Inflammatory macrophage (primary cell): ENCODE results near the gene OVCA2.
A peak's percentile ranks its signal among the peaks of the same experiment; 100 is the strongest.
"Not testable (repeated sequence)": the region's sequence is repeated elsewhere in the genome, so short reads cannot be mapped to it uniquely, and the experiment has no call there.

ENCODE experiments used
- DNase-seq, 2 donors: peaks; one replicate each; pipeline ENCODE4 v3.0.0-alpha.2; 2020 to 2022
- total RNA-seq, 18 experiments: gene quantifications; one replicate each; lab custom pipeline; 2026; ENCODE audit warnings: mixed read lengths in 6 of 18, inconsistent platforms in 2 of 18; lab: John Stamatoyannopoulos, UW

The OVCA2 gene
- 0 reads per million in 18 experiments for total RNA-seq

- peak; percentile 91 to 96 for DNase-seq
These were observed at the start of gene OVCA2 for GRCh38 chr17:2041561-2042389. OVCA2 (plus strand) TSS chr17:2042022; CDS start chr17:2042048, 26 bp downstream.

- no peak for DNase-seq
These were observed 49.3 kb upstream of the OVCA2 start for GRCh38 chr17:1992541-1992940.

DNA sequence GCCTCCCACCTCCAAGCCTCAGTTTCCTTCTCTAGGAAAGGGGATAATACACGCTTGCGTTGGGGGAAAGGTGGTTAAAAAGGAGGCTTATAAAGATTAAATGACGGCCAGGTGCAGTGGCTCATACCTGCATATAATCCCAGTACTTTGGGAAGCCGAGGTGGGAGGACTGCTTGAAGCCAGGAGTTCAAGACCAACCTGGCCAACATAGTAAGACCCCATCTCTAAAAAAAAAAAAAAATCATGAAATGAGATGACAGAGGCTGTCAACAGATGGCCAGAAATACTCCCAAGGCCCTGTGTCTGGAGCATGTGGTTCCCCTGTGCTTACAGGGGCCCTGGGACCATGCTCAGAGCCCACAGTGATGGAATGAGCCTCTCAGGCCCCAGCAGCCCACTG is 47.1 kb upstream of the OVCA2 start:
- DNase-seq = no peak

DNA sequence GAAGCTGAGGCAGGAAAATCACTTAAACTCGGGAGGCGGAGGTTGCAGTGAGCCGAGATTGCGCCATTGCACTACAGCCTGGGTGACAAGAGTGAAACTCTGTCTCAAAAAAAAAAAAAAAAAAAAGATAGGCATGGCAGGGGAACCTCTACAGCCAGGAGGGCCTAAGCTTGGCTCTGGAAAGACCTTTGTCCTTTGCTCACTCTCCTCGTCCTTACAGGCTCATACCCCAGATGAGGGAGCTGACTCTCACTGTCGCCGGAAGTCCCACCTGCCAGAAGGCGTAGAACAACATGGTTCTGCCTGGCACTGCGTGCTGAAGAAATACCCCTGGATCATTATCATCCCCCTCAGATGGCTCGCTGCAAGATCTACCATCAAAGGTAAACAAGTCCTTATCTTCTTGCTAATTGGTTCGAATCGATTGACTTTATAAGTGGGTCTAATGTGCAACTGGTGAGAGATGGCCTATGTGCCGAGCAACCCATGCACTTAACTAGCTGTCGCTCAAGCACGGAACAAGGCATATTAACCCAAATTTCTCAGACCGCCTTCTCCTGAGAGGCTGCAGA is 46.4 kb upstream of the OVCA2 start:
- DNase-seq = no peak

- DNase-seq = no peak
These were observed 45.7 kb upstream of the OVCA2 start for GRCh38 chr17:1995907-1996799.

- no peak for DNase-seq
These were observed 45.0 kb upstream of the OVCA2 start for GRCh38 chr17:1996800-1997288.

- DNase-seq = no peak
These were observed 44.4 kb upstream of the OVCA2 start for GRCh38 chr17:1997289-1997926.

- no peak for DNase-seq
These were observed 43.7 kb upstream of the OVCA2 start for GRCh38 chr17:1997927-1998742.

GRCh38 chr17:1999557-2000251 is 42.1 kb upstream of the OVCA2 start:
- peak in 1 of 2 donors; percentile 4 for DNase-seq

- DNase-seq = no peak
These were observed 39.0 kb upstream of the OVCA2 start for GRCh38 chr17:2002767-2003329.

- DNase-seq = no peak
These were observed 38.3 kb upstream of the OVCA2 start for GRCh38 chr17:2003525-2003924.

- no peak for DNase-seq
These were observed 37.3 kb upstream of the OVCA2 start for GRCh38 chr17:2004435-2004952.

- no peak for DNase-seq
These were observed 33.3 kb upstream of the OVCA2 start for GRCh38 chr17:2008332-2009126.

DNA sequence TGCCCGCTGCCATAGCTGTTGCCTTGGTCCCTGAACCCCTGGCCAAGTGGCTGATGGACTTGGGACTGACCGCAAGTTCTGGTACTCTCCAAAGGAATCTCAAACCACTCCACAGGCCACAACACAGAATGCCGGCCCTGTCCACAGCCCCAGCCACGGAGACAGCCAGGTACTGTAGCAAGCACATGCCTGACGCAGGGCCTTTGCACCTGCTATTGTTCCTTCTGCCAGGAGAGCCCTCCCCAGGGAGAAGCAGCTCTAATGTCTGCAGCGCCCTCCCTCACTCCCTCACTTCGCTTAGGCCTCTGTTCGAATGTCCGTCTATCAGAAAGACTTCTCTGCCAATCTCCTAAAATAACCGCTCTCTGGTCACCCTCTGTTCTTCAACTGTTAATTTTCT is 32.1 kb upstream of the OVCA2 start:
- no peak for DNase-seq

- no peak for DNase-seq
These were observed 30.1 kb upstream of the OVCA2 start for GRCh38 chr17:2011411-2012371.

- DNase-seq = no peak
These were observed 29.3 kb upstream of the OVCA2 start for GRCh38 chr17:2012499-2012898.

DNA sequence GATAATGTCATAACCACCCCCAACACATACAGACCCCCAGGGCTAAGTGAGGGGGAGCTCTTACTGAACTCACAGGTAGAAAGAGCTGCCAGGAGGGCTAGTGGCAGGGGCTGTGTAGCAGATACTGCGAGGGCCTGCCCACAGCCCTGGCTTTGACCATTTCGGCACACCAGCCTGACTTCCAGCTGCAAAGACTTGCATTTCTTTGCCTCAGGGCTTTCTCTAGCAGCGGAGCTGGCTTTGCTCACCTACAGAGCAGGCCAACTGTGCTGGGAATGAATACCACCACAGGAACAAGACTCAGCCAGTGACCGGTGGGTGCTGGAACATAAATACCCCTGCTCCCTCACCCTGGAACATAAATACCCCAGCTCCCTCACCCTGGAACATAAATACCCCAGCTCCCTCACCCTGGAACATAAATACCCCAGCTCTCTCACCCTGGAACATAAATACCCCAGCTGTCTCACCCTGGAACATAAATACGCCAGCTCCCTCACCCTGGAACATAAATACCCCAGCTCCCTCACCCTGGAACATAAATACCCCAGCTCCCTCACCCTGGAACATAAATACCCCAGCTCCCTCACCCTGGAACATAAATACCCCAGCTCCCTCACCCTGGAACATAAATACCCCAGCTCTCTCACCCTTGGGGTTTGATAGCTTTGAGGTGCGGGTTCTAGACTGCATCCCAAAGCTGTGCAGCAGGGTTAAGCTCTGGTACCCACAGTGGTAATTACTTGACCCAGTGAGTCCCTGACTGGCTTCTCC is 28.4 kb upstream of the OVCA2 start:
- DNase-seq = not testable (repeated sequence)

GRCh38 chr17:2013994-2014317 is 27.9 kb upstream of the OVCA2 start:
- DNase-seq = no peak
